PC-3 (cell line): ENCODE measurements around the gene WDFY4. TPM values are rescaled to one million over a fixed set of nuclear protein-coding genes. Genes with fewer than 3 reads are reported as not detected.
A peak's percentile ranks its signal among the peaks of the same experiment; 100 is the strongest.

Experiments
- ATAC-seq: fragments of 200-7000 bp; cut with Tn5 transposase; 2 replicates; pipeline ENCODE4 v1.9.1; 2020; ENCODE audit warnings: mild to moderate bottlenecking, moderate library complexity
- Bru-seq: library from RNA; stranded (reverse); fragments of 400-500 nt; gene quantifications from one replicate; lab custom pipeline; 2021; lab: Mats Ljungman, UMichigan
- BruChase-seq, 2 experiments: library from RNA; stranded (reverse); fragments of 400-500 nt; gene quantifications; one replicate each; lab custom pipeline; 2021; lab: Mats Ljungman, UMichigan
- BruUV-seq: library from RNA; stranded (reverse); fragments of 400-500 nt; replicated peaks from 2 replicates; lab custom pipeline; 2021; lab: Mats Ljungman, UMichigan
- CTCF ChIA-PET: fragments of 300-600 bp; sonication (Branson Sonifier 250); formaldehyde crosslinking; loops from one replicate; lab custom pipeline; 2022; ENCODE audit warnings: antibody characterized with exemption; lab: Charles Lee
- POLR2A ChIA-PET: fragments of 300-600 bp; sonication (Branson Sonifier 250); formaldehyde crosslinking; loops from one replicate; lab custom pipeline; 2022; ENCODE audit warnings: antibody characterized with exemption; ENCODE audit not compliant: unreplicated experiment; lab: Charles Lee
- DNase-seq: peaks from one replicate; pipeline ENCODE4 v3.0.0-alpha.2; 2015
- H2AFZ ChIP-seq: fragments of 300-600 bp; sonication (generic); 2 replicates; pipeline ENCODE4 v1.6.0; 2016; ENCODE audit warnings: antibody characterized with exemption, low read length
- H3F3A ChIP-seq: fragments of 300-600 bp; sonication (generic); one replicate; pipeline ENCODE4 v1.6.0; 2017; ENCODE audit warnings: antibody characterized with exemption, low read length, control low read depth, mild to moderate bottlenecking; ENCODE audit not compliant: unreplicated experiment
- H3K27ac ChIP-seq: fragments of 300-600 bp; sonication (generic); 2 replicates; pipeline ENCODE4 v1.5.1; 2016; ENCODE audit warnings: mild to moderate bottlenecking, low read length
- H3K27me3 ChIP-seq: fragments of 300-600 bp; sonication (generic); 2 replicates; pipeline ENCODE4 v1.6.1; 2016; ENCODE audit warnings: low read length, mixed read lengths
- H3K36me3 ChIP-seq: fragments of 300-600 bp; sonication (generic); 2 replicates; pipeline ENCODE4 v1.6.1; 2016; ENCODE audit warnings: low read depth, mixed run types, low read length, mixed read lengths
- H3K4me1 ChIP-seq: fragments of 300-600 bp; sonication (generic); 2 replicates; pipeline ENCODE4 v1.5.1; 2016; ENCODE audit warnings: low read length; ENCODE audit not compliant: insufficient read depth
- H3K4me2 ChIP-seq: fragments of 300-600 bp; sonication (generic); 2 replicates; pipeline ENCODE4 v1.6.0; 2016; ENCODE audit warnings: low read length
- H3K4me3 ChIP-seq: fragments of 300-600 bp; sonication (generic); 2 replicates; pipeline ENCODE4 v1.5.1; 2016; ENCODE audit warnings: mild to moderate bottlenecking, low read length, mixed read lengths
- H3K79me2 ChIP-seq: fragments of 300-600 bp; sonication (generic); 2 replicates; pipeline ENCODE4 v1.6.1; 2017; ENCODE audit warnings: low read length, mixed read lengths
- H3K9ac ChIP-seq: fragments of 300-600 bp; sonication (generic); 2 replicates; pipeline ENCODE4 v1.6.0; 2016; ENCODE audit warnings: mild to moderate bottlenecking, low read length
- H3K9me2 ChIP-seq: fragments of 300-600 bp; sonication (generic); replicated peaks from 2 replicates; pipeline ENCODE4 v1.6.1; 2016; ENCODE audit warnings: mixed run types, low read length, mixed read lengths
- H3K9me3 ChIP-seq: fragments of 300-600 bp; sonication (generic); 2 replicates; pipeline ENCODE4 v1.6.1; 2016; ENCODE audit warnings: low read length, mixed read lengths
- H4K20me1 ChIP-seq: fragments of 300-600 bp; sonication (generic); 2 replicates; pipeline ENCODE4 v1.6.1; 2016; ENCODE audit warnings: low read length, mixed read lengths
- EZH2 ChIP-seq: fragments of 300-600 bp; sonication (generic); IDR thresholded peaks from one replicate; pipeline ENCODE4 v1.6.1; 2017; ENCODE audit warnings: antibody characterized with exemption, mild to moderate bottlenecking, low read length; ENCODE audit not compliant: unreplicated experiment
- EZH2phosphoT487 ChIP-seq: fragments of 300-600 bp; sonication (generic); IDR thresholded peaks from 2 replicates; pipeline ENCODE4 v1.6.1; 2018; ENCODE audit warnings: mild to moderate bottlenecking, antibody characterized with exemption, low read length, borderline replicate concordance
- intact Hi-C: fragments of 100-400 bp; cut with micrococcal nuclease; formaldehyde crosslinking; loops from 2 replicates; pipeline ENCODE4 v1.9.0; 2023
- long read RNA-seq: library from polyadenylated mRNA; unstranded; transcript quantifications from one replicate; pipeline ENCODE4 v2.0.0, GENCODE V29; 2021; ENCODE audit not compliant: unreplicated experiment
- total RNA-seq: library from RNA; depleted of rRNA; stranded (reverse); fragments of >200 nt; gene quantifications from 2 replicates; pipeline ENCODE4 v1.2.3, GENCODE V29; 2014; rRNA removed
- TF ChIP-seq, protein P1 (sequence below): fragments of 300-600 bp; sonication (generic); conservative IDR thresholded peaks from 2 replicates; pipeline ENCODE4 v1.5.1; 2017; ENCODE audit warnings: antibody characterized with exemption, low read depth, mild to moderate bottlenecking, low read length

Gene WDFY4, protein sequence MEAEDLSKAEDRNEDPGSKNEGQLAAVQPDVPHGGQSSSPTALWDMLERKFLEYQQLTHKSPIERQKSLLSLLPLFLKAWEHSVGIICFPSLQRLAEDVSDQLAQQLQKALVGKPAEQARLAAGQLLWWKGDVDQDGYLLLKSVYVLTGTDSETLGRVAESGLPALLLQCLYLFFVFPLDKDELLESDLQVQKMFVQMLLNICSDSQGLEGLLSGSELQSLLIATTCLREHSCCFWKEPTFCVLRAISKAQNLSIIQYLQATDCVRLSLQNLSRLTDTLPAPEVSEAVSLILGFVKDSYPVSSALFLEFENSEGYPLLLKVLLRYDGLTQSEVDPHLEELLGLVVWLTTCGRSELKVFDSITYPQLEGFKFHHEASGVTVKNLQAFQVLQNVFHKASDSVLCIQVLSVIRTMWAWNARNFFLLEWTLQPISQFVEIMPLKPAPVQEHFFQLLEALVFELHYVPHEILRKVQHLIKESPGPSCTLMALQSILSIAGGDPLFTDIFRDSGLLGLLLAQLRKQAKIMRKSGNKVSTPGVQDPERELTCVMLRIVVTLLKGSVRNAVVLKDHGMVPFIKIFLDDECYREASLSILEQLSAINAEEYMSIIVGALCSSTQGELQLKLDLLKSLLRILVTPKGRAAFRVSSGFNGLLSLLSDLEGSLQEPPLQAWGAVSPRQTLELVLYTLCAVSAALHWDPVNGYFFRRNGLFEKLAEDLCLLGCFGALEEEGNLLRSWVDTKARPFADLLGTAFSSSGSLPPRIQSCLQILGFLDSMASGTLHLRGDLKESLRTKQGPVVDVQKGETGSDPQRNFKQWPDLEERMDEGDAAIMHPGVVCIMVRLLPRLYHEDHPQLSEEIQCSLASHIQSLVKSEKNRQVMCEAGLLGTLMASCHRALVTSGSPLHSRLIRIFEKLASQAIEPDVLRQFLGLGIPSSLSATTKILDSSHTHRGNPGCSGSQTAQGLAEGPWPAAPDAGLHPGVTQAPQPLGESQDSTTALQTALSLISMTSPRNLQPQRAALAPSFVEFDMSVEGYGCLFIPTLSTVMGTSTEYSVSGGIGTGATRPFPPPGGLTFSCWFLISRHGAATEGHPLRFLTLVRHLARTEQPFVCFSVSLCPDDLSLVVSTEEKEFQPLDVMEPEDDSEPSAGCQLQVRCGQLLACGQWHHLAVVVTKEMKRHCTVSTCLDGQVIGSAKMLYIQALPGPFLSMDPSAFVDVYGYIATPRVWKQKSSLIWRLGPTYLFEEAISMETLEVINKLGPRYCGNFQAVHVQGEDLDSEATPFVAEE (N-terminal part only)
- total RNA-seq (not detected in 2 replicates), Bru-seq, nascent RNA (percentile 0 among the genes with signal in this experiment), BruChase-seq, experiment 1, labeled RNA remaining after a 6-hour chase (percentile 0 among the genes with signal in this experiment), BruChase-seq, experiment 2, labeled RNA remaining after a 2-hour chase (percentile 0 among the genes with signal in this experiment)
- long read RNA-seq, result 0 reads

DNA sequence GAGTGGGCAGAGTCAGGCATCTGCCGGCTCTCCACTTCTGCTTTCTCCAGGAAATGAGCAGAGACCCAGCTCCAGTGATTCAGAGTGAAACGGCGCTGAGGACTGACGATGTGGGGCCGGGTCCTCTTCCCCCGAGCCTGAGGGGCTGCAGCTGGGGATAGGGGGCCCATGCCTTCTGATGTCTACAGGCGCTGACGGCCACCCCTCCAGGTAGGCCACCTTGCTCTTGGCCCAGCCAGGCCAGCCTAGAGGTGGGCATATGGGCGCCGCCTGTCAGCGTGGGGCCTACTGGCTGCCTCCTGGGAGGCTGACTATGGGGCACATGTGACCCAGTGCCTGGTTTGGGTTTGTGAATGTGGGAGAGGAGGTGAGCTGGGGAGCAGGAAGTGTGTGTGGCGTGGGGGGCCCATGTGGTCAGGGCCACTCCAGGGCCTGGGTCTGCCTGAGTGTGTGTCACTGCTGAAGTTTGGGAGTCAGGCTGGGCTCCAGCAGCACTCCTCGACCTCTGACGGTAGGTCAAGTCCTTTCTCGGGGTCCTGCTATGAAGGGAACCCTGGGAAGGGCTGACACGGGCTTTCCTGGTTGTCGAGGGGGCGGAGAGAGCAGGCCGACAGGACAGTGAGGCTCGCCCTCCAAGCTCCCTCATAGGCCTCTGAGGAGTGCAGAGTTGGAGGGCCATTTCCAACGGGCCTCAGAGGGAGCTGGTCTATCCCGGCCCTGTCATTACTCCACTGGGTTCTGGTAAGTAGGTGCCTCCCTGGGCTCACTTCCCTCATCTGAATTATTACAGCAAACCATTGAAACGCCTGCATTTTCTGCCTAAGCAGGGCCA lies at the start of gene WDFY4:
WDFY4 (plus strand) TSS at position 82 of the 832 bp plus-strand sequence. CDS start 24,860 bp downstream, outside the sequence.
- Histone ChIP-seq H3K79me2 (no peaks in the 10 kb centered on the region), H4K20me1 (no peaks in the 10 kb centered on the region), H3F3A (no peaks in the 10 kb centered on the region), H3K4me1 (no peaks in the 10 kb centered on the region), H3K9ac (no peak within 1 kb of the TSS), H3K4me3 (no peak within 1 kb of the TSS), H3K9me2 (no peaks in the 10 kb centered on the region), H3K36me3 (no peaks in the 10 kb centered on the region), H3K27ac (no peak within 1 kb of the TSS), H3K4me2 (no peak within 1 kb of the TSS), H3K9me3 (no peaks in the 10 kb centered on the region), H2AFZ (no peak within 1 kb of the TSS), H3K27me3 (peaks cover 50% of the 10 kb centered on the region)
- POLR2A ChIA-PET, result no interaction called here
- CTCF ChIA-PET, result interaction anchor here (1.4 kb wide), 1 partner anchor 27 kb away, joined by 10 read pairs; no protein-coding TSS in a partner anchor
- ATAC-seq, result no peak
- no peak for DNase-seq
- TF ChIP-seq EZH2phosphoT487 (no peak), EZH2 (no peak)
- TF ChIP-seq, protein P1, sequence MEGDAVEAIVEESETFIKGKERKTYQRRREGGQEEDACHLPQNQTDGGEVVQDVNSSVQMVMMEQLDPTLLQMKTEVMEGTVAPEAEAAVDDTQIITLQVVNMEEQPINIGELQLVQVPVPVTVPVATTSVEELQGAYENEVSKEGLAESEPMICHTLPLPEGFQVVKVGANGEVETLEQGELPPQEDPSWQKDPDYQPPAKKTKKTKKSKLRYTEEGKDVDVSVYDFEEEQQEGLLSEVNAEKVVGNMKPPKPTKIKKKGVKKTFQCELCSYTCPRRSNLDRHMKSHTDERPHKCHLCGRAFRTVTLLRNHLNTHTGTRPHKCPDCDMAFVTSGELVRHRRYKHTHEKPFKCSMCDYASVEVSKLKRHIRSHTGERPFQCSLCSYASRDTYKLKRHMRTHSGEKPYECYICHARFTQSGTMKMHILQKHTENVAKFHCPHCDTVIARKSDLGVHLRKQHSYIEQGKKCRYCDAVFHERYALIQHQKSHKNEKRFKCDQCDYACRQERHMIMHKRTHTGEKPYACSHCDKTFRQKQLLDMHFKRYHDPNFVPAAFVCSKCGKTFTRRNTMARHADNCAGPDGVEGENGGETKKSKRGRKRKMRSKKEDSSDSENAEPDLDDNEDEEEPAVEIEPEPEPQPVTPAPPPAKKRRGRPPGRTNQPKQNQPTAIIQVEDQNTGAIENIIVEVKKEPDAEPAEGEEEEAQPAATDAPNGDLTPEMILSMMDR, result no peak
- intact Hi-C loops, result no loop called here
- BruUV-seq, result no TSS peak

DNA sequence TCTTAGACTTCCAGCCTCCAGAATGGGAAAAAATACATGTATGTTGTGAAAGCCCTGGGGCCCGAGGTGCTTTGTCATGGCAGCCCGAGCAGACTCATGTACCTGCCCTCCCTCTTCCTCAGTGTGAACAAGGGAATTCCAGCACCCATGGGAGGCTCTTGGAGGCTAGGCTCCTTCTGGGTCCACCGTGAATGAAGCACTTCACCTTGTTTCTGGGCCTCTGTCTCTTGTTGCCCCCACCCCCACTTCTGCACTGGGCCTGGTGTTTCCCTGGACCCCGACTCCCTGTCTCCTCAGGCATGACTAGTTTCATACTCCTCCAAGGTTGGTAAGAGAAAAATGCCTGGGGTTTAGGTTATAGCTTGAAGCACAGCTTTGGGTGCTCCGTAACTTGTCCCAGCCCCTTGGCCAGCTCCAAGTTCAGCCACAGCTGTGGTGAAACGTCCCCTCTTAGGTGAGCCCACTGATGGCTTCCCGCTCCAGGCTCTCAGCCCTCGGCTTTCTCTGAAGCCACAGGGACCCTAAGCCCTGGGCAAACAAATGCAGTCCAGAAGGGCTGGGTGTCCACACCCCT lies 49.6 kb upstream of the WDFY4 start:
- Histone ChIP-seq H3K9me2 (no peaks in the 10 kb centered on the region), H3F3A (no peaks in the 10 kb centered on the region), H2AFZ (no peak overlapping the region), H3K4me1 (no peaks in the 10 kb centered on the region), H4K20me1 (no peaks in the 10 kb centered on the region), H3K4me3 (no peak overlapping the region), H3K9me3 (0 out of 2 replicates have a peak, but pooled peaks cover under 1% of the 10 kb centered on the region), H3K9ac (no peak overlapping the region), H3K36me3 (no peaks in the 10 kb centered on the region), H3K4me2 (no peak overlapping the region), H3K79me2 (no peaks in the 10 kb centered on the region), H3K27ac (no peak overlapping the region), H3K27me3 (no peaks in the 10 kb centered on the region)
- intact Hi-C loops, result no loop called here
- DNase-seq (no peak), ATAC-seq (no peak)
- ChIA-PET CTCF (no interaction called here), POLR2A (no interaction called here)
- no peak for TF ChIP-seq EZH2
- TF ChIP-seq, protein P1, result no peak
- TF ChIP-seq EZH2phosphoT487, result no peak
- no TSS peak for BruUV-seq
